Activated CD4-positive, alpha-beta T cell treated with anti-CD3 and anti-CD28 coated beads, Interleukin-2, amount 50 U/mL, for 24 hours (primary cell): ENCODE measurements around the gene FIZ1.

ENCODE experiments used
- DNase-seq, 2 donors: peaks; one replicate each; pipeline ENCODE4 v3.0.0-alpha.2; 2020; ENCODE audit warnings: low read depth in 1 of 2, low spot score in 1 of 2

FIZ1 gene

DNA sequence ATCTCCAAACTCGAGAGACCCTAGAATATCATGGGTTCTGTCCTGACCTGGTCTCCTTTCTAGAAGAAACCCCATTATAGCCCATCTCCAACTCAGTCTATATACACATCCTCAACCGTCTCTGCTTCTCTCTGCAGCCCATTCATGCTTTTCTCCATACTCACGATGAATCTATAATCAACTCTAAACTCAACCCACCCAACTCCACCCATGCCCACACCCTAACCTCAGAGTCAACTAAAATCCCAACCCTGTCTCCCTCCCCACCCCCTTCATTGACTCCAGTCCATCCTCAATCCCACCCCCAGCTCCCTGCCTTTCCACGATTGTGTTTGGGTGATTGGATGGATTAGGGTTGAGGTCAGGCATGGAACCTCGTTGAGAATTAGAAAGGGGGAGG lies 55.8 kb downstream of the FIZ1 start:
- no peak for DNase-seq

DNA sequence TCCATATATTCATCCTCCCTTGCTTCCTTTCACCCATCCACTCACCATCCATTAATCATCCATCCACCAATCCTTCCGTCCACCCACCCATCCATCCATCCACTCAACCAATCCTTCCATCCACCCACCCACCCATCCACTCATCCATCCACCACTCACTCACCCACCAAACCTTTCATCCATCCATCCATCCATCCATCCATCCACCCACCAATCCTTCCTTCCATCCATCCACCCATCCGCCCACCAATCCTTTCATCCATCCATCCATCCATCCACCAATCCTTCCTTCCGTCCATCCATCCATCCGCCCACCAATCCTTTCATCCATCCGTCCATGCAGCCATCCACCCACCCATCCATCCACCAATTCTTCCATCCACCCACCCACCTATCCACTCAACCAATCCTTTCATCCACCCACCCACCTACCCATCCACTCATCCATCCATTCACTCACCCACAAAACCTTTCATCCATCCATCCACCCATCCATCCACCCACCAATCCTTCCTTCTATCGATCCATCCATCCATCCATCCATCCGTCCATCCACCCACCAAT lies 56.9 kb downstream of the FIZ1 start:
- no peak for DNase-seq
